PFSK-1 (cell line): ENCODE measurements around the gene SP1.
A peak's percentile ranks its signal among the peaks of the same experiment; 100 is the strongest.

Experiments
- FOXP2 ChIP-seq: optimal IDR thresholded peaks from 2 replicates; pipeline ENCODE3; 2011; ENCODE audit warnings: borderline replicate concordance, control low read depth, inconsistent platforms; ENCODE audit not compliant: insufficient read depth; ENCODE audit errors: extremely low read length, extremely low read depth
- POLR2AphosphoS5 ChIP-seq: IDR thresholded peaks from 2 replicates; pipeline ENCODE4 v1.6.1; 2012; ENCODE audit warnings: low read depth, mild to moderate bottlenecking, control low read depth, low read length, moderate library complexity
- REST ChIP-seq, 2 experiments: IDR thresholded peaks; 2 replicates each; pipeline versions ENCODE4 v1.6.1 to v1.8.0; 2011 to 2012; ENCODE audit warnings: low read depth in 2 of 2, low read length in 2 of 2, control low read depth in 1 of 2, inconsistent platforms in 1 of 2, mild to moderate bottlenecking in 1 of 2, moderate library complexity in 1 of 2; ENCODE audit not compliant: insufficient read depth in 1 of 2
- SIN3A ChIP-seq: IDR thresholded peaks from 2 replicates; pipeline ENCODE4 v1.6.1; 2012; ENCODE audit warnings: mild to moderate bottlenecking, low read length, moderate library complexity, borderline replicate concordance; ENCODE audit not compliant: insufficient read depth
- TAF1 ChIP-seq: IDR thresholded peaks from 2 replicates; pipeline ENCODE4 v1.6.1; 2012; ENCODE audit warnings: low read length, control low read depth, borderline replicate concordance; ENCODE audit not compliant: insufficient read depth

Gene SP1

GRCh38 chr12:53343449-53343848, 36.5 kb upstream of the SP1 start:
- TF ChIP-seq POLR2AphosphoS5 = no peak
- no peak for TF ChIP-seq REST (IDR thresholded peaks at IDR 0.05; ENCODE audit: insufficient read depth in 1 of 2, low read depth in 2 of 2, low read length in 2 of 2)
- TF ChIP-seq FOXP2 = no peak
- TF ChIP-seq SIN3A = no peak
- no peak for TF ChIP-seq TAF1

GRCh38 chr12:53343969-53344368, 36.0 kb upstream of the SP1 start:
- TF ChIP-seq TAF1 = no peak
- TF ChIP-seq SIN3A = no peak
- TF ChIP-seq POLR2AphosphoS5 = no peak
- no peak for TF ChIP-seq FOXP2
- TF ChIP-seq REST (IDR thresholded peaks at IDR 0.05; ENCODE audit: insufficient read depth in 1 of 2, low read depth in 2 of 2, low read length in 2 of 2) = no peak

GRCh38 chr12:53344487-53344823, 35.5 kb upstream of the SP1 start:
- TF ChIP-seq FOXP2 (no peak), POLR2AphosphoS5 (no peak), TAF1 (no peak), REST (IDR thresholded peaks at IDR 0.05; ENCODE audit: insufficient read depth in 1 of 2, low read depth in 2 of 2, low read length in 2 of 2) (no peak), SIN3A (no peak)

- TF ChIP-seq FOXP2 = peak; percentile 22
- TF ChIP-seq SIN3A = no peak
These were observed 35.0 kb upstream of the SP1 start for GRCh38 chr12:53344824-53345485.

GRCh38 chr12:53345486-53346188, 34.3 kb upstream of the SP1 start:
- TF ChIP-seq FOXP2 = peak; percentile 71
- TF ChIP-seq REST (IDR thresholded peaks at IDR 0.05; ENCODE audit: insufficient read depth in 1 of 2, low read depth in 2 of 2, low read length in 2 of 2) = peak in 1 of 2 experiments; percentile 76; a peak in 1 of 4 replicates
- TF ChIP-seq POLR2AphosphoS5 = peak; percentile 59; the same call in 1 of the 2 replicates
- no peak for TF ChIP-seq SIN3A
- peak; percentile 37; the same call in 1 of the 2 replicates for TF ChIP-seq TAF1
